K562 treated with DMSO at 1 percent for 12 hours (cell line): ENCODE results near the gene GNB5. TPM values are rescaled to one million over a fixed set of nuclear protein-coding genes. Genes with fewer than 3 reads are reported as not detected.

Experiments
- total RNA-seq: library from RNA; unstranded; fragments of 300-600 nt; gene quantifications from 2 replicates; pipeline ENCODE4 v1.2.3, GENCODE V29; 2022; ENCODE audit not compliant: insufficient read depth

The GNB5 gene
- 2.2 and 3.6 TPM in 2 replicates for total RNA-seq

GRCh38 chr15:52191207-52191606, at the start of gene GNB5:
GNB5 (minus strand) TSS chr15:52191392; CDS start chr15:52184676, 6,716 bp downstream.

Other genes starting within 250 kb of the GNB5 start
- gene LEO1, start 219.6 kb downstream of the GNB5 start, total RNA-seq, result 16.6 and 25.9 TPM in 2 replicates
- gene MAPK6, start 172.2 kb downstream of the GNB5 start, total RNA-seq, result 9.3 and 42.9 TPM in 2 replicates
- not detected in 2 replicates for gene BCL2L10, start 78.6 kb downstream of the GNB5 start, total RNA-seq
- 0.07 TPM in 1 of 2 replicates, not detected in the other for gene MYO5C, start 104.4 kb upstream of the GNB5 start, total RNA-seq